ENCODE results near the gene GLRX3.

DNA sequence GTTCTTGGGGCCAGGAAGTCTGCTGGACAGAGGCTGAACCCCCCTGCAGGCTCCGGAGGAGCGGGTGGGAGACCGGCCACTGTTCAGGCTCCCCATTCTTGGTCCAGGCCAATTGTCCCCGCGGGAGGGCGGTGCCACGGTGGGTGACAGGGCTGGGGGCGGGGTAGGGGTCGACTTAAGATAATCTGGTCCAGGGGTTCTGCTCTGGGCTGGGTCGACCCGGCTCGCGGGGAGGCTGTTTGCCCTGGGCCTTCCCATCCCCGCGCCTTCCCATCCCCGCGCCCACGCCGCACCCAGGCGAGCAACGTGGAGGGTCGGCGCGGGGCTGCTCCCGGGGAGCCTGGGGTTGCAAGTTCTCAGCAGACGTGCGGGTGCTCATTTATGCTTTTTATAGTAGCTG, 7.3 kb upstream of the GLRX3 start:
- TF ChIP-seq, protein P1, sequence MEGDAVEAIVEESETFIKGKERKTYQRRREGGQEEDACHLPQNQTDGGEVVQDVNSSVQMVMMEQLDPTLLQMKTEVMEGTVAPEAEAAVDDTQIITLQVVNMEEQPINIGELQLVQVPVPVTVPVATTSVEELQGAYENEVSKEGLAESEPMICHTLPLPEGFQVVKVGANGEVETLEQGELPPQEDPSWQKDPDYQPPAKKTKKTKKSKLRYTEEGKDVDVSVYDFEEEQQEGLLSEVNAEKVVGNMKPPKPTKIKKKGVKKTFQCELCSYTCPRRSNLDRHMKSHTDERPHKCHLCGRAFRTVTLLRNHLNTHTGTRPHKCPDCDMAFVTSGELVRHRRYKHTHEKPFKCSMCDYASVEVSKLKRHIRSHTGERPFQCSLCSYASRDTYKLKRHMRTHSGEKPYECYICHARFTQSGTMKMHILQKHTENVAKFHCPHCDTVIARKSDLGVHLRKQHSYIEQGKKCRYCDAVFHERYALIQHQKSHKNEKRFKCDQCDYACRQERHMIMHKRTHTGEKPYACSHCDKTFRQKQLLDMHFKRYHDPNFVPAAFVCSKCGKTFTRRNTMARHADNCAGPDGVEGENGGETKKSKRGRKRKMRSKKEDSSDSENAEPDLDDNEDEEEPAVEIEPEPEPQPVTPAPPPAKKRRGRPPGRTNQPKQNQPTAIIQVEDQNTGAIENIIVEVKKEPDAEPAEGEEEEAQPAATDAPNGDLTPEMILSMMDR (IDR thresholded peaks at IDR 0.05): no peak
- TF ChIP-seq POLR2AphosphoS5 (IDR thresholded peaks at IDR 0.05; ENCODE audit: low read depth, low read length) (no peak), SIN3A (IDR thresholded peaks at IDR 0.05; ENCODE audit: borderline replicate concordance, insufficient read depth, low read depth, low read length) (no peak)
- TF ChIP-seq, protein P2, sequence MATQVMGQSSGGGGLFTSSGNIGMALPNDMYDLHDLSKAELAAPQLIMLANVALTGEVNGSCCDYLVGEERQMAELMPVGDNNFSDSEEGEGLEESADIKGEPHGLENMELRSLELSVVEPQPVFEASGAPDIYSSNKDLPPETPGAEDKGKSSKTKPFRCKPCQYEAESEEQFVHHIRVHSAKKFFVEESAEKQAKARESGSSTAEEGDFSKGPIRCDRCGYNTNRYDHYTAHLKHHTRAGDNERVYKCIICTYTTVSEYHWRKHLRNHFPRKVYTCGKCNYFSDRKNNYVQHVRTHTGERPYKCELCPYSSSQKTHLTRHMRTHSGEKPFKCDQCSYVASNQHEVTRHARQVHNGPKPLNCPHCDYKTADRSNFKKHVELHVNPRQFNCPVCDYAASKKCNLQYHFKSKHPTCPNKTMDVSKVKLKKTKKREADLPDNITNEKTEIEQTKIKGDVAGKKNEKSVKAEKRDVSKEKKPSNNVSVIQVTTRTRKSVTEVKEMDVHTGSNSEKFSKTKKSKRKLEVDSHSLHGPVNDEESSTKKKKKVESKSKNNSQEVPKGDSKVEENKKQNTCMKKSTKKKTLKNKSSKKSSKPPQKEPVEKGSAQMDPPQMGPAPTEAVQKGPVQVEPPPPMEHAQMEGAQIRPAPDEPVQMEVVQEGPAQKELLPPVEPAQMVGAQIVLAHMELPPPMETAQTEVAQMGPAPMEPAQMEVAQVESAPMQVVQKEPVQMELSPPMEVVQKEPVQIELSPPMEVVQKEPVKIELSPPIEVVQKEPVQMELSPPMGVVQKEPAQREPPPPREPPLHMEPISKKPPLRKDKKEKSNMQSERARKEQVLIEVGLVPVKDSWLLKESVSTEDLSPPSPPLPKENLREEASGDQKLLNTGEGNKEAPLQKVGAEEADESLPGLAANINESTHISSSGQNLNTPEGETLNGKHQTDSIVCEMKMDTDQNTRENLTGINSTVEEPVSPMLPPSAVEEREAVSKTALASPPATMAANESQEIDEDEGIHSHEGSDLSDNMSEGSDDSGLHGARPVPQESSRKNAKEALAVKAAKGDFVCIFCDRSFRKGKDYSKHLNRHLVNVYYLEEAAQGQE (IDR thresholded peaks at IDR 0.05; ENCODE audit: insufficient read depth in 1 of 2, low read depth in 2 of 2, low read length in 1 of 2): no peak

Data from Panc1 (cell line).